Astrocyte of the cerebellum (primary cell): ENCODE measurements around the gene CCDC85B.

Experiments used
- DNase-seq: peaks from one replicate; pipeline ENCODE4 v3.0.0-alpha.2; 2011; ENCODE audit warnings: low read depth
- H3K4me3 ChIP-seq: 2 replicates; pipeline ENCODE4 v1.5.1; 2011; ENCODE audit warnings: mild to moderate bottlenecking, low read depth, low read length, moderate library complexity
- in situ Hi-C: cut with HindIII; loops from 2 replicates; pipeline ENCODE4 v1.10.0; 2017; ENCODE audit warnings: low sequenced_read_pairs
- TF ChIP-seq, protein P1 (sequence below): IDR thresholded peaks from 2 replicates; pipeline ENCODE4 v1.5.1; 2012; ENCODE audit warnings: low read length, low read depth, moderate library complexity, mild to moderate bottlenecking; ENCODE audit errors: missing control alignments

Gene CCDC85B

GRCh38 chr11:65937766-65938165, 47.3 kb downstream of the CCDC85B start:
- in situ Hi-C loops: no loop called here
- TF ChIP-seq, protein P1, sequence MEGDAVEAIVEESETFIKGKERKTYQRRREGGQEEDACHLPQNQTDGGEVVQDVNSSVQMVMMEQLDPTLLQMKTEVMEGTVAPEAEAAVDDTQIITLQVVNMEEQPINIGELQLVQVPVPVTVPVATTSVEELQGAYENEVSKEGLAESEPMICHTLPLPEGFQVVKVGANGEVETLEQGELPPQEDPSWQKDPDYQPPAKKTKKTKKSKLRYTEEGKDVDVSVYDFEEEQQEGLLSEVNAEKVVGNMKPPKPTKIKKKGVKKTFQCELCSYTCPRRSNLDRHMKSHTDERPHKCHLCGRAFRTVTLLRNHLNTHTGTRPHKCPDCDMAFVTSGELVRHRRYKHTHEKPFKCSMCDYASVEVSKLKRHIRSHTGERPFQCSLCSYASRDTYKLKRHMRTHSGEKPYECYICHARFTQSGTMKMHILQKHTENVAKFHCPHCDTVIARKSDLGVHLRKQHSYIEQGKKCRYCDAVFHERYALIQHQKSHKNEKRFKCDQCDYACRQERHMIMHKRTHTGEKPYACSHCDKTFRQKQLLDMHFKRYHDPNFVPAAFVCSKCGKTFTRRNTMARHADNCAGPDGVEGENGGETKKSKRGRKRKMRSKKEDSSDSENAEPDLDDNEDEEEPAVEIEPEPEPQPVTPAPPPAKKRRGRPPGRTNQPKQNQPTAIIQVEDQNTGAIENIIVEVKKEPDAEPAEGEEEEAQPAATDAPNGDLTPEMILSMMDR: no peak

More at GRCh38 chr11:65937766-65938165, 47.3 kb downstream of the CCDC85B start:
- no peak for DNase-seq
- H3K4me3 ChIP-seq: no peak overlapping the region
